Hematopoietic multipotent progenitor cell treated with erythropoietin and hydrocortisone succinate and interleukin-3 and kit ligand, for 4 days (in vitro differentiated cells): ENCODE data around the gene DAW1.

ENCODE experiments used
- DNase-seq: peaks from one replicate; pipeline ENCODE4 v3.0.0-alpha.2; 2015

DAW1 gene

DNA sequence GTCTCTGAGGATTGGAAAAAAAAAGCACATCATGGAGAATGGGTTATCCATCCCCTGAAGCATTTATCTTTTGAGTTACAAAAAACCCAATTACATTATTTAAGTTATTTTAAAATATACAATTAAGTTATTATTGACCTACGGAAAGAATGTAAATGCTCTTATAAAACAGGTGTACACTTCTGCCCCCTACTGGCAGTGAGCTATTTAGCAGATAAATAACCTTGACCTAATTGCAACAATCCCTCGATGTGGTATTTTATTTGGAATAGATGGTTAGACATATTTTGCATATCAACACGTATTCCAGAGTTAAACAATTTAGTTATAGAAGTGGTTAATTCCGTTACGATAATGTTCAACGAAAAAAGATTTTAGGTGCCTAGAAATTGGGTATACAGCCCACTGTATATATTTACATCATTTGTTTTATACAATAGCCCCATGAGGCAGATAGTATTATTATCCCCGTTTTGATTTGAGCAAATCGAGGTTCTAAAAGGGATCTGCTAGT, 9.1 kb upstream of the DAW1 start:
- DNase-seq: peak; percentile 69

DNA sequence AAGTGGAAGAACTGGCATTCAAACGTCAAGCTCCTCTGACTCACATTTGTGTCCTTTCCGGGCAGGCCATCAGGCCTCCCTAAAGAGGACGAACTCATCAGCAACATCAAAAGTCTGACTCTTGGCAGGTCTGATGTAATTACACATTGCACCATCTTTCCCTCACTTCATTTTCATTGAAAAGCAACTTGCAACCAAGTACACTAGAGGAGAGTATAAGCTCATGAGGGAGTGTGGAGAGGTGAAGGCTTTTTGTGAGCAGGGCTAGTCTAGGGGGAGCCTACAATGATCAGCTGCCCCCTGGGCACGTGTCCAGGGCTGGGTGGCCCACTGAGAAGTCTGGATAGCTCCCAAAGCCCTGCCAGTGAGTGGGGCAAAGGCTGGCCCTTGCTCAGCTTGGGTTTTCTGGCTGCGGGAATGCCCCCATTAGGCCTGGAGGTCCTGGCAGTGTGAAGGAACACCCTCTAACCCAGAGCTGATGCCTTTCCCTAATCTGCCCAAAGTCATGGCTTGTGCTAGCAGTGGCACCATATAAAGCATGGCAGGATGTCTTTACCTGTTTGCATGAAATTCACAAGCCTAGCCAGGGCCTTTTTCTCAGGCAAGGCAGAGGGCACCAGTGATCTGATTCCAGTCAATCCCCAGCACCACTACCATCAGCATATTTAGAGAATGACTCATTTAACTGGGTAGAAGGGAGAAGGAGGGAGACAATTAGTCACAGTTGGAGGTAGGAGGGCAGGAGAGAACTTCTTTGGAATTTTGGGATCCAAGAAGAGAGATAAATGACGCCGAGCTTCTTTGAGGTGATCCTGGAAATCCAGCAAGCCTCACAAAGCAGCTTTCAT, 8.5 kb upstream of the DAW1 start:
- DNase-seq: no peak

DNA sequence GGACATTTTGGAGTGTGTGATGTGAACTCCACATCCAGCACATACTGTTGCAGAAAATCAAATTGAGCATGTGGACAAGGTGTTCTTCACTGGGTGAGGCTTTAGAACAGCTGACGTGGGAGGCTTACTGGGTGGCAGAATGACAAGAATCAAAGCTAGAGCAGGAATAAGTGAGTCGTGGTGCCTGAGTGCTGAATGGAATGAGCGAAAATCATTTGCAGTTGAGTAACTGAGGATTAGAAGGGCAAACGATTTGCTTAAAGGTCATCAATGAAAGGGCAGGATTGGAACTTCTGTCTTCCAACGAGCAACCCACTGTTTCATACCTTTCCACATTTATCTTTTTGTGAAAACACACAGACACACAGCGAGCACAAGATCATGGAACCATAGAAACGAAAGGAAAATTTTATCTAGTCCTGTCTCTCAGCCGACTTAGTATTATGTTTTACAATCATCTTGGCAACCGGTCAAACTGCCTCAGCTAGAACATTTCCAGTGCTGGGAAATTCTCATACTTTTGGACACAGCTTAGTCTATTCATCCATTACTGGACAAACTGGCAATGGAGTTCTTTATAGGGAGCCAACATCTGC, 7.2 kb upstream of the DAW1 start:
- no peak for DNase-seq

DNA sequence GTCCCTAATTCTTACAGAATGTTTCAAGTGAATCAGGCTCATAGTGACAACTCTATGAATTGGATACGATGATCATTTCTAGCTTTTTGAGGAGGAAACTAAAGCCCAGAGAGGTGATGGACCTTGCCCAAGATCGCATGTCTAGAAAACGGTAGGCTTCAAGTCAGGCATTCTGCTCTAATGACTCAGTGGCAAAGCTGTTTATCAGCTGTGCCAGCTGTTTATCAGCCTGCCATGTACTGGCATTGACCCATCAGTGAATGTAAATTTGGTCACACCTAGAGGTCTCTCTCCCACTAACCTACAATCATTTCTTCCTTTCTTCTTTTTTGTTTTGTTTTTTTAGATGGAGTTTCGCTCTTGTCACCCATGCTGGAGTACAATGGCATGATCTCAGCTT, 6.1 kb upstream of the DAW1 start:
- no peak for DNase-seq

DNA sequence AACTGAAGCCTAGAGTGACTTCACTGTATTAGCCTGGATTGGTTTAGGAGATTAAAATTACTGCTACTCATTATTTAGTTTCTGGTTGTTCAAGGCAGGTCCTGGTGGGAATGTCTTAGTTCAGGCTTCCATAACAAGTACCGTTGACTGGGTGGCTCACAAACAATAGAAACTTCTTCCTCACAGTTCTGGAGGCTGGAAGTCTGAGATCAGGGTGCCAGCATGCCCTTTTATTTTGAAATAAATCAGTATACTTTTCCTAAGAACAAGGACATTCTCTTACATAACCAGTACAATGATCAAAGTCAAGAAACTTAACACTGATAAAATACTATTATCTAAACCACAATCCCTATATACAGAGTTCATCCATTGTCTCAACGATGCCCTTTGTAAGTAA, 4.0 kb upstream of the DAW1 start:
- DNase-seq: no peak

DNA sequence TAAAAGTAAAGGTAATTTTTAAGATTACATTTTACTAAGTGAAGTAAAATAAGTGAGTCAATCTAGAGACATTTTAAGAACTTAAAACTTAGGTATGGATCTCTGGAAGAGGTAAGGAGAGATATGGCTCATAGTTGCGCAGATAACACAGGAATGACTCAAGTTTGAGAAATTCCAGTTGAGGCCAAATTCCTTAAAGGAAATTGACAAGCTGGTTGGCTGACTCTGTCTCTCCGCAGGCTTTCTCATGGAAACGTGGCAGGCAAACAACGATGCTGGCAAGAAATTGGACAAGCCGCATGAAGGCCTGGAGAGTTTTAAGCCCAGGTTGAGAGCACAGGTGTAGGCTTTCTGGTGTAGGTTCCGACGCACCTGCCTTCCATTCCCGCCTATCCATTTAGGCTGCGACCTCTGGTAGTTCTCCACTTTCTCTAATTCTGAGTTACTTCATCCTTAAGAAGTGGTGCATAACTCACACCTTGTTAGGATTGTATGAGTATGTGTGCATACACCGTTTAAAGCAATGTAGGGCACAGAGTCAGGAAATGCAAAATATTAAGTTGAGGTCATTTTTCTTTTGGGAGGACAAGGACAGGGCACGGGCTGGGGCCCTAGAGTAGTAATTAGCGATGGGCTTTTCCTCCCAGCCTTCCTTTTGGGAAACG, 589 bp upstream of the DAW1 start:
- DNase-seq: no peak

DNA sequence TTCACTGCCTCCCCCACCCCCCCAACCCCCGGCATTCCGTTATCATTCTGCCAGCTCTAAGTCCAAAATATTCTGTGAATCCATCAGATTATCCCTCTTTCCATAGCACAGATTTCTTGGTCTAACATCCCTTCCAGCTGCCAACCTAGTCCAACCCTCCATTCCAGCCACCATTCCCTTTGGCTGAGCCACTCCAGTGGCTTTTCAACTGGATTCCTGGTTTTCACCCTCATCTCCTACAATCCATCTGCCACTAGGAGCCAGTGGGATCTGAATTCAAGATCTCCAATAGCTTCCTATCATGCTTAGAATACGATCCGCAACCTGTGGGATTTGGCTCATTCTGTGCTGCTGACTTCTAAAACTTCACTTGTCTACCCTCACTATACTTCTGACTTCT, 1.2 kb downstream of the DAW1 start:
- DNase-seq: no peak

DNA sequence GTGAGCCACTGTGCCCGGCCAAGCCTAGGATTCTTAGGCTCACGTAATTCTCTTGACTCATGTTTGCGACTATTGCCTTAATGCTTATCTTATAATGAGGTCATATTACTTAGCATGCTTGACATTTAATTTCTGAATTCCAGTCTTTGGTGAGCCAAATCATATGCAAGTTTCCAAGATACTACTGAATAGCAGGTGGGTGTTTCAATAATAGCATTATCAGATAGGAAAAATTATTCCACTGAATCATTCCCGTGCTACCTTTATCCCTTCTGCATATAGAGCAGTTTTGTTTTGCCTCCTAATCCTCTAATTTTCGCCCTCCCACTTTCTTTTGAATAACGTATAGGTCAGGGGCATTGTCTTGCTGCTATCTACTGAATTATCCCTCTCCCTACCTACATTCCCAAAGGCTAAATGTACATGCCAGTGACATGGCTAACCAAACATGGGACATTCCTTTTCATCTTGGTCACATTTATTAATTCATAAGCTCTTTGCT, 4.9 kb downstream of the DAW1 start:
- DNase-seq: no peak

DNA sequence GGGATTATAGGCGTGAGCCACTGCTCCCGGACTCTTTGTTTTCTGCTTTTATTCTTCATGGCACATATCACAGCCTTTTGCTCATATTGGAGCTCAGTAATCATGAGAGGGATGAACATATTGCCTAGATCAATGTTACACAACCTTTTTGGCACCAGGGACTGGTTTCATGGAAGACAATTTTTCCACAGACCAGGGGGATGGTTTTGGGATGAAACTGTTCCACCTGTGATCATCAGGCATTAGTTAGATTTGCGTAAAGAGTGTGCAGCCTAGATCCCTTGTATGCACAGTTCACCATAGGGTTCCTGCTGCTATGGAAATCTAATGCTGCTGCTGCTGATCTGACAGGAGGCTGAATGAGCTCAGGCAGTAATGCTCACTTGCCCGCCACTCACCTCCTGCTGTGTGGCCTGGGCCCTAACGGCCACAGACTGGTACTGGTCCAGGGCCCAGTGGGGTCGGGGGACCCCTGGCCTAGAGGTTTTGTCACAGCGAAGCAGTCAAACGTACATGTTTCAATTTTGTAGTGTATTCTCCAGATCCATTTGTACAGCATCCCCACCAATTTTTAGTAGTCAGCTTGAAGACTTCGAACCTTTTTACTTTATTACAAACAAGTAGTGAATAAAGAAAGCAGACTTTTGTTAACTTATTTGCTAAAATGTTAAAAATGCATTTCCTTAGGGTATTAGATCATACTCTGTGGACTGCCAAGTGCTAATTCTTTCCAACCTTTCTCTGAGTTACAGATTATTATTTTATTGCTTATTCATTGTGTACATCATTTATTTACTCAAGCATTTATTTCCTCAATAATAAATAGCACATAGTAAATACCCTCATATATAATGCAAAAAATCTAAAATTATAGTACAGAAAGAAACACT, 6.2 kb downstream of the DAW1 start:
- no peak for DNase-seq

DNA sequence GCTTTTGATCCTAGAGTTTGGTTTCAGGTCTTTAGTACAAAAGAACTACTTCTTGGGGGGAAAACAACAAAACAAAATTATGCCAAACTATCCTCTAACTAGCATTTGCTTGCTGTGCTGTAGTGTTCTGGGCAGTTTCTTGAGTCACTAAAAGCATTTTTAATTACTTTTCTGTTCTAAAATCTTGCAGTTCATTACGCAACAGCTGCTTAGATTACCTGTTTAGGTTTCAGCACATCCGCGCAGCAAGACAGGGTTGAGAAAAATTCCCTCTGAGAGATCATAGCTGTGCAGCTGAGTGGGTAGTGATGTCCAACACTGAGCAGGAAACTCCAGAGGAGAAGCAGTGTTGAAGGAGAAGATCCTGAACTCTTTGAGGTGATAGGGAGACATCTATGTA, 9.0 kb downstream of the DAW1 start:
- no peak for DNase-seq

DNA sequence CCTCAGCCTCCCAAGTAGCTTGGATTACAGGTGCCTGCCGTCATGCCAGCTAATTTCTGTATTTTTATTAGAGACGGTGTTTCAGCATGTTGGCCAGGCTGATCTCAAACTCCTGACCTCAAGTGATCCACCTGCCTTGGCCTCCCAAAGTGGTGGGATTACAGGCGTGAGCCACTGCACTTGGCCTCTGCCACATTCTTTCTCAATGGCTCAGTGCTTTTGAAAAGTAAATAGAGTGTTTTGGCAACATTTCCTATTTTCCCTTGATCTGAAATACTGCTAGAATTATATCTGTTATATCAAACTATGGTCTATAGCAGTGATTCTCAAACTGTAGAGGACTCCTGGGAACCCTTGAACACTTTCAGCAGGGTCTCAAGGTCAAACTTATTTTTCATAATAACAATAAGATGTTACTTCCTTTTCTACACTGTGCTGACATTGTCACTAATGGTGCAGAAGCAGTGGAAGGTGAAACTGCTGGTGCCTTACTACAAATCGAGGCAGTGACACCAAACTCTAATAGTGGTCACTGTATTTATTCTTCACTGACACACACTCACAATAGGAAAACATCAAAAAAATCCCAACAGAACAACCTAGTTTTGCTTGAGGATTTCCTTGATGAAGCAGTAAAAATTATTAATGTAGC, 10.6 kb downstream of the DAW1 start:
- DNase-seq: no peak

DNA sequence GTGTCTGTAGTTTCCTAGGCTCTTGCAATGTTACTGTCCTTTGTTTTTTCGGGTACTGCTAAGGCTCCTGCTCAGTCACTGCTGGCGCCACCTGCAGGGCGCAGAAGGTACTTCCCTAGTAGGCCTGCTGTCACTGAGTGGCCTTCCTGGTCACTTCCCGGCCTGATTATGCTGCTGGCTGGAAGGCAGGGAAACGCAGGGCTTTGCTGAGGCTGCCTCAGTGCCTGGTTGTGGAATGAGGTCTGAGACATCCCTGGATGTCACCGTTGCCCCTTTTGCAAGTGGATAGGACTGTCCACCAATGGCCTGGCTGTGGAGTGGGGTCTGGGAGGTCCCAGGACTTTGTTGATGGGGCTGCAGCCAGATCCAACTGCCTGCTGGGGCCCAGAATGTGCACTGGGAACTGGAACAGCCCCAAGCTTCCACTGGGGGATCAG, 13.1 kb downstream of the DAW1 start:
- DNase-seq: peak; percentile 78

DNA sequence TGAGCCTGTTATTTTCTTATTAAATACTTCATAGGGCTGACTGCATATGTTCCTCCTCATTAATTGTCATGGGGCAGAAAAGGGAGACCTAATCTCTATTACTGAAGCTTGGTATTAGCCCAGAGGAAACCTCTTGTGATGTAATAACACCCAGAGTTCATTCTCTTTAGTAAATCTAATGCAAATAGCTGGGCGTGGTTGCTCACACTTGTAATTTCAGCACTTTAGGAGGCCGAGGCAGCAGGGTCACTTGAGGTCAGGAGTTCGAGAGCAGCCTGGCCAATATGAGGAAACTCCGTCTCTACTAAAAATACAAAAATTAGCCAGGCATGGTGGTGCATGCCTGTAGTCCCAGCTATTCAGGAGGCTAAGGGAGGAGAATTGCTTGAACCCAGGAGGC, 14.7 kb downstream of the DAW1 start:
- DNase-seq: no peak

DNA sequence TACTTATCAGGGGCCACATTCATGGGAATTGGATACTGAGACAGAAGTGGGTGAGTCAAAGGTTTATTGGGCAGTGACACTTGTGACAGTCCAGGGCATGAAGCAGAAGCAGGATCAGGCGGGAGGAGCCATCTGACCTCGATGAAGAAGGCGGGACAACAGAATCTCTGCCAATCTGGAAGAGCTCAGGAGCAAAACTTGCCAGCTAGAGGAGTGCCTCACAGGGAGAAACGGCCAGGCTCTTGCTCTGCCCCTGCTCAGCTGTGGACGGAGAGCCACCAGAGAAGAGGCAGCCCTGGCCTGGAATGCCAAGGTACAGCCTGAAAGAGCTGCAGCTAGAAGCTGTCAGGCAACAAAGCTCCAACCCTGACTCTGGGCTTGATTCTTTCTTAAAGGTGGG, 16.9 kb downstream of the DAW1 start:
- no peak for DNase-seq

DNA sequence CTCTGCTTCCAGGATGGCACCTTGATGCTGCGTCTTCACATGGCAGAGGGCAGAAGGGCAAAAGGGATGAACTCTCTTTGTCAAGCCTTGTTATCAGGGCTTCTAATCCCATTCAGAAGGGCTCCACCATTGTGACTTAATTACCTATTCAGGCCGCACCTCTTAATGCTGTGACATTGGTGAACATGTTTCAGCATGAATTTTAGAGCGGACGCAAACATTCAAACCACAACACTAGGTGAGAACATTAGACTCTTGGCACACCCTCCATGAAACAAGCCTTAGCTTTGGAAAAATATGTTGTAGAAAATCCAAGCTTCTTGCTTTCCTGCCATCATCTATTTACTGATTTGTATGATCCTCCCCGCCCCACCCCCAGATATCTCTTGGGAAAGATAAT, 17.9 kb downstream of the DAW1 start:
- no peak for DNase-seq

DNA sequence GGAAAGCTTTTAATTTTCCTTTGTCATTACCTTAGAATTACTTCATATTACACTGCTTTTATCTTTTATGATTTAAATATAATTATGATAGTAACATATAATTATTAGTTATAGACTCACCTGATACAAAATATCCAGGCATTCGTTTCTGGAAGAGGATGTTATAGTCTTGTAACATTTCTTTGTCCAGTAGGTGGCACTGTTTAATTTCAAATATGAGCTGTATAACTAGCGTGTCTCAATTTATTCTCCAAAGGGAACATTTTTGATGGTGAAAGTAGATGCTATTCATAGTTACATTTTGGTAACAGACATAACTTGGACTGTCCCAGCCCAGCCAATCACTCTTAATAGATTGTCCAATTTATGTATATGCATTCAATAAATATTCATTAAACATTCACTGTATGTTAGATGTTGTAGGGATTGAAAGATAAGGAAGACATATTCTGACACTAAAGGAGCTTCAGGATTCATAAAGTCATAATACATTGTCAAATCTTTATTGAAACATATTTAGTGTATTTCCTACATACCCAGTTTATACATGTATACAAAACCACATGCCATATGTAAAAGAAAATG, 19.2 kb downstream of the DAW1 start:
- peak; percentile 75 for DNase-seq

DNA sequence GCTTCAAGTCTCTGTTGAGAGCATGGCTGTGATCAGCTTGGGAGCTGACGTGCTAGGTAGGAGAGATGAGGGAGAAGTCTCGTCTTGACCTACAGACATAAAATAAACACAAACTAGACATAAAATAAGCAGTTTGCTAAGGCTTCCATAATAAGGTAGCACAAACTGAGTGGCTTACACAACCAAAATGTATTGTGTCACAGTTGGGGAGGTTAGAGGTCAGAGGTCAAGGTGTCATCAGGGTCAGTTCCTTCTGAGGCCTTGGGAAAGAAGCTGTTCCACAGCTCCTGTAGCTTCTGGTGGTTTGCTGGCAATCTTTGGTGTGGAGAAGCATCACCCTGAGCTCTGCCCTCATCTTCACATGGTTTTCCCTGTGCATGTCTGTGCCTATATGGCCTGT, 20.2 kb downstream of the DAW1 start:
- DNase-seq: no peak

DNA sequence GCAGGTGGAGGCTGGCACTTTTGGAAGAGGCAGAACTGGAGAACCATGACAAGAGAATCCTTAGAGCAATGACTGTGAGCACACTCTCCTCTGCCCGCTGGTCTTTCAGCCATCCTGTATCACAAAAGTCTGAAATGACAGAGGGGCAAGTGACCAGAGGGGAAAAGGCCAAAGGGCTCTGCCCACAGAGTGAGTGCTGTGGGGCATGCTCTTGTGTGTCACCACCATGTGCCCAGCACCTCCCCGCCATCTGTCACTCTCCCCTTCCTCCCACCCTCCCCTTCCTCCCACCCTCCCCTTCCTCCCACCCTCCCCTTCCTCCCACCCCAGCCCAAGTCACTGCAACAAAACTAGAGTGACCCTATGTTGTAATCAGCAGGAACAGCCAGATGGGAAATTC, 31.9 kb downstream of the DAW1 start:
- DNase-seq: no peak

DNA sequence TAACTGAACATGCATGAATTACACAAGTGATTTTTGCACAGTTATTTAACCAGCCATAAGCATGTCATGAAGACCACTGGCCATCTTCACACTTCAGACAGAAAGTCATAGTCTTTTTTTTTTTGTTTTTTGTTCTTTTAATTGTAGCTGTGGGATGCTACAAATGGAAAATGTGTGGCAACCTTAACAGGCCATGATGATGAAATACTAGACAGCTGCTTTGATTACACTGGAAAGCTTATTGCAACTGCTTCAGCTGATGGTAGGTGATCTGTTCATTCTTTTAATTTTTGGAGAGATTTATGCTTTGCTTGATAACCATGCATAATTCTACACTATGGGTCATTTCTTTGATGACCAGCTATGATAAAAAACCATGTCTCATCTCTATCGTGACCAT, 35.6 kb downstream of the DAW1 start:
- DNase-seq: no peak

DNA sequence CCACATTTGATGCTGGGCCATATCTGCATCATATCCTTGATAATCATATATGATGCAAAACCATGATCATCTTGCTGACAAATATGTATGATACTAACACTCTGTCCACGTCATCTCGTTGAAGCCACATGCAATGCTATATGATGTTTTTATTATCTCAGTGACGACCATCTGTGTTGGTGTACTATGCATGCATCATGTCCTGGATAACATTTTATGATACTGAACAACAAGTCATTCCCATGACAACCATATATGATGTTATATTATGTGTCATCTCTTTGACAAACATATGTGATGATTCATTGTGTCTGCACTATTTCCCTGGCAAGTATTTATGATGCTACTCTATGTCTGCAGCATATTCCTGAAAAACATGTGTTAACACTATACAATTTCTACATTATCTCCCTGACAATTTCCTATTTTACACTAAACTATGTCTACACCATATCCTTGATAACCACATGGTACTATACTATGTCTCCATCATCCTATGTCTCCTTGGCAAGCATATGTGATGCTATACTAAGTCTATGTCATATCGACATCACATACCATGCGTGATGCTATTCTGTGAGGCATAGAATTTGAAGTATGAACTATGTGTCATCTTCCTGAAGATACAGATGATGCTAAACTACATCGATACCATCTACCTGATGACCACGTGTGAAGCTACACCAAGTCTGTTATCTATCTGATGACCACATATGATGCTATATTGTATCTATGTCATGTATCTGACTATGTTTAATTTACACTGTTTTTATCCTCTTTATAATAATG, 37.0 kb downstream of the DAW1 start:
- DNase-seq: no peak

DNA sequence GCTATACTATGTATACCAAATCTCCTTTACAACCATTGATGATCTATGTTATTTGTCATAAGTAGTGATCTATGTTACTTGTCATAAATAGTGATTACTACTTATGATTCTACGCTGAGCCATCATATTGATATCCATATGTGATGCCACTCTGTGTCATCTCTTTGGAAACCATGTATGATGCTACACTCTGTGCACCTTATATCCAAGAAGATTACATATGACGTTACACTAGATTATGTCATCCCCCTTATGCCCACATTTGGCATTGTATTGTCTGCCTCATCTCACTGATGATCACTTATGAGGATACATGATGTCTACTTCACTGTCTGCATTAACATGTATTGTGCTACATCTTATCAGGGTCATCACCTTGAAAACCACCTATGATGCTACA, 42.9 kb downstream of the DAW1 start:
- DNase-seq: no peak
